Measurements from ENCODE around the gene SLC22A4. TPM values are rescaled to one million over a fixed set of nuclear protein-coding genes. Genes with fewer than 3 reads are reported as not detected.

SLC22A4 gene
- total and polyA plus RNA-seq, 2 of the 8 experiments (the other 6 are each of a cell fraction or from before 2014, with no cell fraction given), result 0.45 to 0.60 TPM

DNA sequence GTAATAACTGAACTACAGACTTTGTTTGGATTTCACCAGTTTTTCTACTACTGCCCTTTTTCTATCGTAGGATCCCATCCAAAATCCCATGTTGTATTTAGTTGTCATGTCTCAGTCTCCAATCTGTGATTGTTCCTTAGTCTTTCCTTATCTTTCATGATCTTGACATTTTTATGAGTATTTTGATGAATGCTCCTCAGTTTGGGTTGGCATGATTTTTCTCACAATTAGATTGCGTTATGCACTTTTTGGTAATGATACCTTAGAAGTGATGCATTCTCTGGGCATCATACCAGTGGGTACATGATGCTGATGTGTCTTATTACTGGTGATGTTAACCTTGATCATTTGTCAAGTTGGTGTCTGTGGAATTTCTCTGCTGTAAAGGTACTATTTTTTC lies 5.7 kb downstream of the SLC22A4 start (continued):
- TF ChIP-seq CBX5 (IDR thresholded peaks at IDR 0.05; ENCODE audit: low read depth, low read length), result no peak

Data from H1 (cell line).